AG09309 (cell line): ENCODE measurements around the gene MUSK.

Source experiments
- DNase-seq: peaks from one replicate; pipeline ENCODE4 v3.0.0-alpha.2; 2010; ENCODE audit warnings: low read depth
- H3K4me3 ChIP-seq: 2 replicates; pipeline ENCODE4 v1.5.1; 2011; ENCODE audit warnings: mild to moderate bottlenecking, low read depth, low read length, moderate library complexity; ENCODE audit not compliant: control insufficient read depth
- CTCF ChIP-seq: IDR thresholded peaks from 2 replicates; pipeline ENCODE4 v1.5.1; 2011; ENCODE audit warnings: mild to moderate bottlenecking, low read depth, low read length, inconsistent platforms; ENCODE audit not compliant: insufficient read depth, control insufficient read depth; ENCODE audit errors: missing control alignments

Gene MUSK

GRCh38 chr9:110797611-110798010 lies 129.0 kb downstream of the MUSK start:
- no peak overlapping the region for H3K4me3 ChIP-seq
- TF ChIP-seq CTCF: no peak
- peak; percentile 29 for DNase-seq

- no peak for DNase-seq
- H3K4me3 ChIP-seq: no peak overlapping the region
- TF ChIP-seq CTCF: no peak
Observed at GRCh38 chr9:110799396-110799795, 130.8 kb downstream of the MUSK start.

- no peak for TF ChIP-seq CTCF
- no peak overlapping the region for H3K4me3 ChIP-seq
- DNase-seq: no peak
Observed at GRCh38 chr9:110801426-110801825, 132.8 kb downstream of the MUSK start.

- H3K4me3 ChIP-seq: no peak overlapping the region
- no peak for TF ChIP-seq CTCF
- peak; percentile 55 for DNase-seq
Observed at GRCh38 chr9:110802416-110803035, 133.9 kb downstream of the MUSK start.

GRCh38 chr9:110807956-110808598 lies 139.5 kb downstream of the MUSK start:
- no peak for TF ChIP-seq CTCF
- H3K4me3 ChIP-seq: no peak overlapping the region
- no peak for DNase-seq

GRCh38 chr9:110808599-110808980 lies 140.0 kb downstream of the MUSK start:
- H3K4me3 ChIP-seq: no peak overlapping the region
- TF ChIP-seq CTCF: no peak
- DNase-seq: no peak
